T-cell (primary cell): ENCODE measurements around the gene SEZ6L. TPM values are rescaled to one million over a fixed set of nuclear protein-coding genes. Genes with fewer than 3 reads are reported as not detected.

ENCODE experiments used
- ATAC-seq, 4 experiments: fragments of 200-7000 bp in 3 of 4; fragments of 150-1000 bp in 1 of 4; cut with Tn5 transposase; replicated peaks in 1 of 4; 1 replicate in 3 of 4; 2 replicates in 1 of 4; pipeline ENCODE4 v1.10.0; 2021; ENCODE audit warnings: moderate library complexity in 3 of 4, mild to moderate bottlenecking in 2 of 4, moderate number of reproducible peaks in 1 of 4
- CTCF ChIA-PET, 2 donors: fragments of 300-600 bp; sonication (Branson Sonifier 250); formaldehyde crosslinking; loops; one replicate each; lab custom pipeline; 2022; ENCODE audit warnings: antibody characterized with exemption in 2 of 2; lab: Charles Lee
- POLR2A ChIA-PET, 2 donors: fragments of 300-600 bp; sonication (Branson Sonifier 250); formaldehyde crosslinking; loops; one replicate each; lab custom pipeline; 2022; ENCODE audit warnings: antibody characterized with exemption in 2 of 2; lab: Charles Lee
- DNase-seq, 35 experiments: peaks; one replicate each; pipeline versions ENCODE4 v3.0.0 to v3.0.0-alpha.2; 2013 to 2023
- H3K27ac ChIP-seq: one replicate; pipeline ENCODE4 v1.5.1; 2013; ENCODE audit warnings: low read length
- H3K27me3 ChIP-seq, 2 experiments: replicated peaks in 1 of 2; 1 replicate in 1 of 2; 2 replicates in 1 of 2; pipeline versions ENCODE4 v1.6.1 to v1.7.0; 2013; ENCODE audit warnings: low read length in 1 of 2, mixed read lengths in 1 of 2; ENCODE audit not compliant: control insufficient read depth in 2 of 2, insufficient read depth in 2 of 2; ENCODE audit errors: extremely low read depth in 1 of 2
- H3K36me3 ChIP-seq, 2 donors: 1 replicate in 1 of 2; 2 replicates in 1 of 2; pipeline versions ENCODE4 v1.6.1 to v1.7.0; 2013; ENCODE audit warnings: low read length in 1 of 2; ENCODE audit not compliant: control insufficient read depth in 2 of 2, insufficient read depth in 1 of 2; ENCODE audit errors: extremely low read depth in 1 of 2
- H3K4me1 ChIP-seq, 2 experiments: 1 replicate in 1 of 2; 2 replicates in 1 of 2; pipeline versions ENCODE4 v1.6.1 to v1.7.0; 2013; ENCODE audit warnings: low read length in 2 of 2, mixed read lengths in 1 of 2; ENCODE audit not compliant: insufficient read depth in 2 of 2, control insufficient read depth in 1 of 2; ENCODE audit errors: extremely low read depth in 1 of 2
- H3K4me3 ChIP-seq, 2 donors: 1 replicate in 1 of 2; 2 replicates in 1 of 2; pipeline versions ENCODE4 v1.5.1 to v1.7.0; 2013; ENCODE audit warnings: mild to moderate bottlenecking in 2 of 2, low read length in 1 of 2, moderate library complexity in 1 of 2; ENCODE audit not compliant: control insufficient read depth in 1 of 2; ENCODE audit errors: extremely low read depth in 1 of 2
- H3K9me3 ChIP-seq: 2 replicates; pipeline ENCODE4 v1.7.0; 2013
- H3K27ac Mint-ChIP-seq, 2 donors: one replicate each; pipeline ENCODE4 v1.8.0; 2020 to 2021; ENCODE audit warnings: mild to moderate bottlenecking in 2 of 2, mixed read lengths in 2 of 2
- H3K27me3 Mint-ChIP-seq, 2 donors: one replicate each; pipeline ENCODE4 v1.8.0; 2021 to 2022; ENCODE audit warnings: mixed read lengths in 2 of 2
- H3K36me3 Mint-ChIP-seq: one replicate; pipeline ENCODE4 v1.8.0; 2021; ENCODE audit warnings: mixed read lengths
- H3K4me1 Mint-ChIP-seq, 3 donors: one replicate each; pipeline ENCODE4 v1.8.0; 2020 to 2022; ENCODE audit warnings: mixed read lengths in 3 of 3, mild to moderate bottlenecking in 1 of 3
- H3K4me3 Mint-ChIP-seq, 3 donors: one replicate each; pipeline ENCODE4 v1.8.0; 2020 to 2022; ENCODE audit warnings: mild to moderate bottlenecking in 3 of 3, mixed read lengths in 3 of 3, moderate library complexity in 3 of 3
- H3K9me3 Mint-ChIP-seq, 3 donors: one replicate each; pipeline ENCODE4 v1.8.0; 2020 to 2022; ENCODE audit warnings: mixed read lengths in 3 of 3
- WGBS: methylation state at CpG from one replicate; pipeline ENCODE4 v1.1.5; 2013; ENCODE audit warnings: missing lambda C conversion rate; ENCODE audit not compliant: insufficient coverage; 5-methylcytosine and 5-hydroxymethylcytosine counted together
- total RNA-seq, 35 experiments: library from RNA in 6 of 35; stranded (reverse) in 6 of 35; fragments of 120-200 nt in 1 of 35; gene quantifications; one replicate each; pipeline versions ENCODE4 v1.2.1 to v1.2.4 and lab custom pipeline; 2013 to 2026

SEZ6L gene
- total RNA-seq, 5 donors from 2014 or later (not counting 1 experiment from before 2014, with no cell fraction given), result not detected

- H3K27ac Mint-ChIP-seq, result no peak overlapping the region
- DNase-seq (no peak), ATAC-seq (no peak)
- H3K36me3 Mint-ChIP-seq, result no peaks in the 10 kb centered on the region
- Histone ChIP-seq H3K27ac (no peak overlapping the region), H3K4me3 (no peak overlapping the region), H3K27me3 (peaks cover 0 to 7% of the 10 kb centered on the region in 2 experiments), H3K9me3 (no peaks in the 10 kb centered on the region), H3K36me3 (no peaks in the 10 kb centered on the region), H3K4me1 (no peaks in the 10 kb centered on the region)
- CTCF ChIA-PET, result interaction anchor here in 1 of 2 donors (0.6 kb wide), 1 partner anchor 73 kb away, joined by 3 read pairs; no protein-coding TSS in a partner anchor
- no peaks in the 10 kb centered on the region for H3K4me1 Mint-ChIP-seq
- POLR2A ChIA-PET, result no interaction called here
- peaks cover 0 to 7% (median 0%) of the 10 kb centered on the region in 3 donors for H3K9me3 Mint-ChIP-seq
- 40% methylated on average over 1 of the region's 7 CpGs for WGBS
- H3K4me3 Mint-ChIP-seq, result no peak overlapping the region
- H3K27me3 Mint-ChIP-seq, result peaks cover 20 to 40% of the 10 kb centered on the region in 2 donors
Measured at GRCh38 chr22:26265281-26265680, 96.0 kb downstream of the SEZ6L start.

GRCh38 chr22:26265909-26266308, 96.6 kb downstream of the SEZ6L start:
- Mint-ChIP-seq H3K27me3 (peaks cover 20 to 37% of the 10 kb centered on the region in 2 donors), H3K36me3 (no peaks in the 10 kb centered on the region), H3K9me3 (peaks cover 0 to 7% (median 0%) of the 10 kb centered on the region in 3 donors), H3K4me3 (no peak overlapping the region), H3K4me1 (no peaks in the 10 kb centered on the region), H3K27ac (no peak overlapping the region)
- Histone ChIP-seq H3K4me1 (no peaks in the 10 kb centered on the region), H3K36me3 (no peaks in the 10 kb centered on the region), H3K27ac (no peak overlapping the region), H3K9me3 (no peaks in the 10 kb centered on the region), H3K4me3 (no peak overlapping the region), H3K27me3 (peaks cover 0 to 7% of the 10 kb centered on the region in 2 experiments)
- DNase-seq (no peak), ATAC-seq (no peak)
- POLR2A ChIA-PET, result no interaction called here
- 83% methylated on average over 3 of the region's 6 CpGs for WGBS
- CTCF ChIA-PET, result interaction anchor here in 1 of 2 donors (0.6 kb wide), 1 partner anchor 72 kb away, joined by 3 read pairs; no protein-coding TSS in a partner anchor

GRCh38 chr22:26267856-26268255, 98.6 kb downstream of the SEZ6L start:
- Histone ChIP-seq H3K4me1 (no peaks in the 10 kb centered on the region), H3K4me3 (no peak overlapping the region), H3K9me3 (no peaks in the 10 kb centered on the region), H3K36me3 (no peaks in the 10 kb centered on the region), H3K27ac (no peak overlapping the region), H3K27me3 (peaks cover 0 to 7% of the 10 kb centered on the region in 2 experiments)
- ATAC-seq (no peak), DNase-seq (no peak)
- Mint-ChIP-seq H3K27ac (no peak overlapping the region), H3K36me3 (no peaks in the 10 kb centered on the region), H3K4me3 (no peak overlapping the region), H3K27me3 (peaks cover 22 to 29% of the 10 kb centered on the region in 2 donors), H3K4me1 (no peaks in the 10 kb centered on the region), H3K9me3 (no peaks in the 10 kb centered on the region)
- no CpG with 5 or more reads among the region's 1 CpG for WGBS
- ChIA-PET POLR2A (no interaction called here), CTCF (no interaction called here)

- no peak for DNase-seq
- H3K36me3 Mint-ChIP-seq, result no peaks in the 10 kb centered on the region
- 70% methylated on average over 4 of the region's 7 CpGs for WGBS
- H3K4me1 Mint-ChIP-seq, result no peaks in the 10 kb centered on the region
- no peak overlapping the region for H3K4me3 Mint-ChIP-seq
- Histone ChIP-seq H3K4me1 (no peaks in the 10 kb centered on the region), H3K36me3 (no peaks in the 10 kb centered on the region), H3K9me3 (no peaks in the 10 kb centered on the region), H3K27ac (no peak overlapping the region), H3K27me3 (peaks cover 0 to 10% of the 10 kb centered on the region in 2 experiments), H3K4me3 (no peak overlapping the region)
- H3K9me3 Mint-ChIP-seq, result no peaks in the 10 kb centered on the region
- no peak for ATAC-seq
- CTCF ChIA-PET, result no interaction called here
- POLR2A ChIA-PET, result no interaction called here
- H3K27ac Mint-ChIP-seq, result no peak overlapping the region
- H3K27me3 Mint-ChIP-seq, result peaks cover 20 to 24% of the 10 kb centered on the region in 2 donors
Measured at GRCh38 chr22:26269572-26269971, 100.3 kb downstream of the SEZ6L start.

GRCh38 chr22:26271427-26271826, 102.2 kb downstream of the SEZ6L start:
- Histone ChIP-seq H3K4me1 (no peaks in the 10 kb centered on the region), H3K4me3 (no peak overlapping the region), H3K27ac (no peak overlapping the region), H3K27me3 (peaks cover 0 to 9% of the 10 kb centered on the region in 2 experiments), H3K36me3 (no peaks in the 10 kb centered on the region), H3K9me3 (no peaks in the 10 kb centered on the region)
- Mint-ChIP-seq H3K9me3 (no peaks in the 10 kb centered on the region), H3K27me3 (peaks cover 21% of the 10 kb centered on the region in 2 donors), H3K4me3 (no peak overlapping the region), H3K27ac (no peak overlapping the region), H3K4me1 (no peaks in the 10 kb centered on the region), H3K36me3 (no peaks in the 10 kb centered on the region)
- DNase-seq, result no peak
- 100% methylated on average over 1 of the region's 6 CpGs for WGBS
- ATAC-seq, result no peak
- ChIA-PET POLR2A (no interaction called here), CTCF (no interaction called here)

- WGBS, result 80% methylated on average over 10 of the region's 12 CpGs
- Histone ChIP-seq H3K27me3 (peaks cover 0 to 9% of the 10 kb centered on the region in 2 experiments), H3K9me3 (no peaks in the 10 kb centered on the region), H3K4me1 (no peaks in the 10 kb centered on the region), H3K4me3 (no peak overlapping the region), H3K27ac (no peak overlapping the region), H3K36me3 (no peaks in the 10 kb centered on the region)
- ChIA-PET POLR2A (no interaction called here), CTCF (no interaction called here)
- H3K4me1 Mint-ChIP-seq, result no peaks in the 10 kb centered on the region
- H3K9me3 Mint-ChIP-seq, result no peaks in the 10 kb centered on the region
- DNase-seq (no peak), ATAC-seq (no peak)
- H3K27me3 Mint-ChIP-seq, result peaks cover 22 to 26% of the 10 kb centered on the region in 2 donors
- H3K36me3 Mint-ChIP-seq, result no peaks in the 10 kb centered on the region
- no peak overlapping the region for H3K4me3 Mint-ChIP-seq
- H3K27ac Mint-ChIP-seq, result no peak overlapping the region
Measured at GRCh38 chr22:26273011-26273675, 103.9 kb downstream of the SEZ6L start.
